Measurements from ENCODE around the gene ACYP1. TPM values are rescaled to one million over a fixed set of nuclear protein-coding genes. Genes with fewer than 3 reads are reported as not detected.

The ACYP1 gene
- total RNA-seq, 1 donor from 2014 or later = 42.8 TPM

- Mint-ChIP-seq H3K9me3 (no peaks in the 10 kb centered on the region), H3K4me3 (ENCODE audit: low read depth) (no peak overlapping the region), H3K27me3 (ENCODE audit: low read depth) (no peaks in the 10 kb centered on the region), H3K4me1 (ENCODE audit: low read depth) (no peaks in the 10 kb centered on the region), H3K36me3 (ENCODE audit: low read depth) (peaks cover 71% of the 10 kb centered on the region), H3K27ac (peak overlapping the region; percentile 35)
- intact Hi-C loops (cut with micrococcal nuclease) = no loop called here
- DNase-seq (ENCODE audit: low spot score) = no peak
Observed at GRCh38 chr14:75018694-75019093, 45.1 kb downstream of the ACYP1 start.

- no peaks in the 10 kb centered on the region for H3K27me3 Mint-ChIP-seq (ENCODE audit: low read depth)
- H3K4me1 Mint-ChIP-seq (ENCODE audit: low read depth) = no peaks in the 10 kb centered on the region
- no peaks in the 10 kb centered on the region for H3K9me3 Mint-ChIP-seq
- no peak overlapping the region for H3K4me3 Mint-ChIP-seq (ENCODE audit: low read depth)
- DNase-seq (ENCODE audit: low spot score) = no peak
- H3K36me3 Mint-ChIP-seq (ENCODE audit: low read depth) = peaks cover 72% of the 10 kb centered on the region
- H3K27ac Mint-ChIP-seq = no peak overlapping the region
- intact Hi-C loops (cut with micrococcal nuclease) = no loop called here
Observed at GRCh38 chr14:75016815-75017214, 47.0 kb downstream of the ACYP1 start.

GRCh38 chr14:75015496-75015895, 48.3 kb downstream of the ACYP1 start:
- H3K36me3 Mint-ChIP-seq (ENCODE audit: low read depth) = peaks cover 74% of the 10 kb centered on the region
- intact Hi-C loops (cut with micrococcal nuclease) = no loop called here
- peaks cover 9% of the 10 kb centered on the region for H3K4me1 Mint-ChIP-seq (ENCODE audit: low read depth)
- no peak overlapping the region for H3K27ac Mint-ChIP-seq
- H3K27me3 Mint-ChIP-seq (ENCODE audit: low read depth) = no peaks in the 10 kb centered on the region
- no peak for DNase-seq (ENCODE audit: low spot score)
- no peaks in the 10 kb centered on the region for H3K9me3 Mint-ChIP-seq
- no peak overlapping the region for H3K4me3 Mint-ChIP-seq (ENCODE audit: low read depth)

GRCh38 chr14:75013290-75013689, 50.5 kb downstream of the ACYP1 start:
- no peak overlapping the region for H3K27ac Mint-ChIP-seq
- H3K4me3 Mint-ChIP-seq (ENCODE audit: low read depth) = no peak overlapping the region
- no peak for DNase-seq (ENCODE audit: low spot score)
- intact Hi-C loops (cut with micrococcal nuclease) = loop anchor here (5.0 kb wide), 1 partner anchor 34 kb away; no protein-coding TSS in a partner anchor
- H3K4me1 Mint-ChIP-seq (ENCODE audit: low read depth) = peaks cover 9% of the 10 kb centered on the region
- H3K36me3 Mint-ChIP-seq (ENCODE audit: low read depth) = peaks cover 79% of the 10 kb centered on the region
- H3K27me3 Mint-ChIP-seq (ENCODE audit: low read depth) = no peaks in the 10 kb centered on the region
- no peaks in the 10 kb centered on the region for H3K9me3 Mint-ChIP-seq

GRCh38 chr14:75011356-75011994, 52.3 kb downstream of the ACYP1 start:
- H3K9me3 Mint-ChIP-seq = no peaks in the 10 kb centered on the region
- H3K27me3 Mint-ChIP-seq (ENCODE audit: low read depth) = no peaks in the 10 kb centered on the region
- H3K4me3 Mint-ChIP-seq (ENCODE audit: low read depth) = no peak overlapping the region
- H3K27ac Mint-ChIP-seq = peak overlapping the region; percentile 67
- H3K36me3 Mint-ChIP-seq (ENCODE audit: low read depth) = peaks cover 88% of the 10 kb centered on the region
- intact Hi-C loops (cut with micrococcal nuclease) = loop anchor here (5.0 kb wide), 1 partner anchor 36 kb away; no protein-coding TSS in a partner anchor
- DNase-seq (ENCODE audit: low spot score) = no peak
- H3K4me1 Mint-ChIP-seq (ENCODE audit: low read depth) = peaks cover 18% of the 10 kb centered on the region

DNA sequence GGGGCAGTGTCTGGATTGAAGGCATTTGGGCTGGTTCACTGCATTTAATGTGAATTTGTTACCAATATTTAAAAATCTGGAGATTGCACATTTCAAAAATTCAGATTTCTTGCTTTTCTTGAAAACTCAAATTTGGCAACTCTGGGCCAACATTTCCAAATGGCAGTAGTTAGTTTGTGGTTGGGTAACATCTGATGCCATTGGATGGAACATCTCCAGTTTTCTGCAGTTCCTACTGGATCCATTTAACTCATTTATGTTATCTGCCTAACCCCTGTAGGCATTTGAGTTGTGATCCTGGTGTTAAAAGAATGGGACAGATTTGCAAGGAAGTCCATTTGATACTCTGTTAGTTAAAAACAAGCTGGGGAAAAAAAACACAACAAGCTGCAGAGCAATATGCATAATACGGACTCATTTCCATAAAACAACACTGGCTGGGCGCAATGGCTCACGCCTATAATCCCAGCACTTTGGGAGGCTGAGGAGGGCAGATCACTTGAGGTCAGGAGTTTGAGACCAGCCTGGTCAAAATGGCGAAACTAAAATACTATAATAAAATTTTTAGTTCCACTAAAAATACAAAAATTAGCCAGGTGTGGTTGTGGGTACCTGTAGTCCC, 53.2 kb downstream of the ACYP1 start:
- Mint-ChIP-seq H3K9me3 (no peaks in the 10 kb centered on the region), H3K4me1 (ENCODE audit: low read depth) (peaks cover 19% of the 10 kb centered on the region), H3K36me3 (ENCODE audit: low read depth) (peaks cover 86% of the 10 kb centered on the region), H3K27ac (no peak overlapping the region), H3K4me3 (ENCODE audit: low read depth) (no peak overlapping the region), H3K27me3 (ENCODE audit: low read depth) (no peaks in the 10 kb centered on the region)
- intact Hi-C loops (cut with micrococcal nuclease) = loop anchor here (5.0 kb wide), 1 partner anchor 37 kb away; no protein-coding TSS in a partner anchor
- no peak for DNase-seq (ENCODE audit: low spot score)

DNA sequence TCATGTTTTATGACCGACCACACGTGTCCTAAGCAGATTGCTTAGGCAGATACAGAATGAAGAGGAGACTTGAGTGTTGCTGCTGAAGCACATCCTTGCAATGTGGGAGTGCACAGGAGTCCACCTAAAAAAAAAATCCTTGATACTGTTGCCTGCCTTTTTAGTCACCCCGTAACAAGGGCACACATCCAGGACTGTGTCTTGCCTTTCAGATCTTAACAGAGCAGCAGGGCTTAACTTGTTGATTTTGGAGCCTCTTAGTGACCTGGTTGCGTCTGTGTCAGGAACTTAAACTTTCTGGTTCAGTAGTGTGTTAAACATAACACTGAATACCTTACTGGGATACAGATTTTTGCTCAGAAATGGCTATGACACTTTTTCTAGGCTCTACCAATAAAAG, 54.6 kb downstream of the ACYP1 start:
- DNase-seq (ENCODE audit: low spot score) = no peak
- no peak overlapping the region for H3K27ac Mint-ChIP-seq
- intact Hi-C loops (cut with micrococcal nuclease) = no loop called here
- no peaks in the 10 kb centered on the region for H3K27me3 Mint-ChIP-seq (ENCODE audit: low read depth)
- H3K36me3 Mint-ChIP-seq (ENCODE audit: low read depth) = peaks cover 90% of the 10 kb centered on the region
- H3K4me1 Mint-ChIP-seq (ENCODE audit: low read depth) = peaks cover 23% of the 10 kb centered on the region
- H3K9me3 Mint-ChIP-seq = no peaks in the 10 kb centered on the region
- H3K4me3 Mint-ChIP-seq (ENCODE audit: low read depth) = no peak overlapping the region

GRCh38 chr14:75005357-75005756, 58.5 kb downstream of the ACYP1 start:
- intact Hi-C loops (cut with micrococcal nuclease) = no loop called here
- H3K27me3 Mint-ChIP-seq (ENCODE audit: low read depth) = no peaks in the 10 kb centered on the region

GRCh38 chr14:75003250-75004027, 60.4 kb downstream of the ACYP1 start:
- Mint-ChIP-seq H3K9me3 (peaks cover 5% of the 10 kb centered on the region), H3K36me3 (ENCODE audit: low read depth) (peaks cover 50% of the 10 kb centered on the region), H3K4me3 (ENCODE audit: low read depth) (peak overlapping the region; percentile 94), H3K4me1 (ENCODE audit: low read depth) (peaks cover 28% of the 10 kb centered on the region), H3K27ac (peak overlapping the region; percentile 88), H3K27me3 (ENCODE audit: low read depth) (peaks cover 2% of the 10 kb centered on the region)
- DNase-seq (ENCODE audit: low spot score) = no peak
- intact Hi-C loops (cut with micrococcal nuclease) = loop anchor here (5.0 kb wide), 2 partner anchors 56 to 59 kb away; partner anchors contain the start of gene ACYP1

More at GRCh38 chr14:75005357-75005756, 58.5 kb downstream of the ACYP1 start:
- Mint-ChIP-seq H3K9me3 (peaks cover 5% of the 10 kb centered on the region), H3K4me3 (ENCODE audit: low read depth) (no peak overlapping the region), H3K27ac (no peak overlapping the region), H3K4me1 (ENCODE audit: low read depth) (peaks cover 28% of the 10 kb centered on the region), H3K36me3 (ENCODE audit: low read depth) (peaks cover 69% of the 10 kb centered on the region)
- no peak for DNase-seq (ENCODE audit: low spot score)

Other genes with a start within 250 kb of the ACYP1 start
- gene PROX2, start 187.9 kb downstream of the ACYP1 start, total RNA-seq = 0.05 and 0.34 TPM in 2 replicates
- 102 and 103 TPM in 2 replicates for gene DLST, start 182.1 kb downstream of the ACYP1 start, total RNA-seq
- 10.8 and 12.0 TPM in 2 replicates for gene RPS6KL1, start 140.8 kb downstream of the ACYP1 start, total RNA-seq
- gene PGF, start 108.4 kb downstream of the ACYP1 start, total RNA-seq = 0.34 and 0.39 TPM in 2 replicates
- gene EIF2B2, start 61.1 kb downstream of the ACYP1 start, total RNA-seq = 46.4 and 50.4 TPM in 2 replicates
- 28.2 and 28.3 TPM in 2 replicates for gene MLH3, start 12.6 kb downstream of the ACYP1 start, total RNA-seq
- 0.94 and 1.5 TPM in 2 replicates for gene ZC2HC1C, start 5.6 kb upstream of the ACYP1 start, total RNA-seq
- gene NEK9, start 63.0 kb upstream of the ACYP1 start, total RNA-seq = 58.1 and 69.8 TPM in 2 replicates
- 231 and 248 TPM in 2 replicates for gene TMED10, start 112.6 kb upstream of the ACYP1 start, total RNA-seq
- 24.7 and 27.8 TPM in 2 replicates for gene FOS, start 214.8 kb upstream of the ACYP1 start, total RNA-seq